Psoas muscle (tissue), 8 donors: ENCODE data around the gene MINDY4. TPM values are rescaled to one million over a fixed set of nuclear protein-coding genes. Genes with fewer than 3 reads are reported as not detected.

Experiments
- ATAC-seq, 4 donors: fragments of 200-7000 bp; cut with Tn5 transposase; one replicate each; pipeline ENCODE4 v1.9.1; 2020; ENCODE audit warnings: moderate library complexity in 3 of 4, mild to moderate bottlenecking in 2 of 4
- DNase-seq, 2 donors: peaks; one replicate each; pipeline ENCODE4 v3.0.0-alpha.2; 2020
- H3K27ac ChIP-seq: fragments of 200-600 bp; one replicate; pipeline ENCODE4 v1.8.0; 2022
- H3K27me3 ChIP-seq, 3 donors: fragments of 200-600 bp in 1 of 3; one replicate each; pipeline versions ENCODE4 v1.6.1 to v1.8.0; 2013 to 2022; ENCODE audit warnings: low read length in 2 of 3, mild to moderate bottlenecking in 2 of 3, moderate library complexity in 1 of 3; ENCODE audit not compliant: insufficient read depth in 3 of 3
- H3K36me3 ChIP-seq, 2 donors: fragments of 200-600 bp in 1 of 2; one replicate each; pipeline versions ENCODE4 v1.6.1 to v1.8.0; 2013 to 2022; ENCODE audit warnings: low read depth in 1 of 2, mild to moderate bottlenecking in 1 of 2, moderate library complexity in 1 of 2; ENCODE audit not compliant: insufficient read depth in 1 of 2
- H3K4me1 ChIP-seq: fragments of 200-600 bp; one replicate; pipeline ENCODE4 v1.8.0; 2022
- H3K4me3 ChIP-seq: fragments of 200-600 bp; one replicate; pipeline ENCODE4 v1.8.0; 2022; ENCODE audit warnings: mild to moderate bottlenecking
- H3K9me3 ChIP-seq: fragments of 200-600 bp; one replicate; pipeline ENCODE4 v1.8.0; 2022
- CTCF ChIP-seq: fragments of 200-600 bp; IDR thresholded peaks from one replicate; pipeline ENCODE4 v1.8.0; 2022; ENCODE audit warnings: antibody characterized with exemption
- WGBS, 3 donors: extraction: QIAGEN DNeasy Blood & Tissue Kit; methylation state at CpG; one replicate each; pipeline versions ENCODE4 v1.1.6 to v1.1.7; 2013; 5-methylcytosine and 5-hydroxymethylcytosine counted together
- intact Hi-C, 2 donors: fragments of 100-400 bp; cut with DNase I; formaldehyde crosslinking; loops; one replicate each; pipeline versions ENCODE4 v1.11.0 to v1.14.2; 2022
- polyA plus RNA-seq, 3 donors: library from polyadenylated mRNA; stranded (reverse); fragments of 200-250 nt; gene quantifications; one replicate each; pipeline ENCODE4 v1.2.3, GENCODE V29; 2013
- total RNA-seq, 4 donors: library from RNA; stranded (reverse); fragmentation: NEBNext Ultra II Directional in 2 of 4; extraction: Animal tissue kit (Norgen Biotek cat#: 25700) in 2 of 4; gene quantifications; one replicate each; pipeline versions ENCODE4 v1.2.1 to v1.2.4, GENCODE V29; 2021 to 2023
- donor health status: healthy with polysubstance abuse.
- donor health status: DM: no; HTN: no; CAD: no; lungs with moderate emphysema.
- donor health status: Bipolar disorder and iron deficiency.
- donor health status: healthy.
- donor health status: DM: yes; HTN: yes; CAD: no.
- donor health status: DM: no; HTN: no; CAD: no.
- donor health status: DM: no; HTN: no; CAD: no.
- donor health status: DM: yes; HTN: yes; CAD: no.

MINDY4 gene
- total and polyA plus RNA-seq, 7 donors: 0.86 to 3.5 (median 1.5) TPM

- Histone ChIP-seq H3K4me3 (no peak overlapping the region), H3K4me1 (no peaks in the 10 kb centered on the region), H3K27me3 (no peaks in the 10 kb centered on the region), H3K9me3 (no peaks in the 10 kb centered on the region), H3K27ac (no peak overlapping the region), H3K36me3 (no peaks in the 10 kb centered on the region)
- ATAC-seq: no peak
- intact Hi-C loops: no loop called here
- WGBS, 3 donors: 74 to 81% (median 80%) methylated on average over 6 of the region's 6 CpGs
- DNase-seq: no peak
- no peak for TF ChIP-seq CTCF
Observed at GRCh38 chr7:30824821-30825720, 53.9 kb downstream of the MINDY4 start.

GRCh38 chr7:30826181-30826580 is 55.0 kb downstream of the MINDY4 start:
- TF ChIP-seq CTCF: no peak
- WGBS, 3 donors: 72 to 80% (median 75%) methylated on average over 7 of the region's 7 CpGs
- Histone ChIP-seq H3K9me3 (no peaks in the 10 kb centered on the region), H3K4me3 (no peak overlapping the region), H3K4me1 (no peaks in the 10 kb centered on the region), H3K27me3 (no peaks in the 10 kb centered on the region), H3K36me3 (no peaks in the 10 kb centered on the region), H3K27ac (no peak overlapping the region)
- intact Hi-C loops: no loop called here
- ATAC-seq (no peak), DNase-seq (no peak)

GRCh38 chr7:30828591-30828990 is 57.4 kb downstream of the MINDY4 start:
- no peaks in the 10 kb centered on the region for H3K4me1 ChIP-seq
- DNase-seq: no peak
- no peak for TF ChIP-seq CTCF
- no peak overlapping the region for H3K4me3 ChIP-seq
- intact Hi-C loops: no loop called here
- WGBS, 3 donors: 93 to 96% (median 95%) methylated on average over 9 of the region's 9 CpGs
- no peak for ATAC-seq
- H3K36me3 ChIP-seq: no peaks in the 10 kb centered on the region
- H3K27me3 ChIP-seq: no peaks in the 10 kb centered on the region
- H3K27ac ChIP-seq: no peak overlapping the region
- H3K9me3 ChIP-seq: no peaks in the 10 kb centered on the region

- intact Hi-C loops: no loop called here
- H3K27me3 ChIP-seq: no peaks in the 10 kb centered on the region
- H3K36me3 ChIP-seq: no peaks in the 10 kb centered on the region
- no peak for ATAC-seq
- H3K4me3 ChIP-seq: no peak overlapping the region
- peaks cover 4% of the 10 kb centered on the region for H3K9me3 ChIP-seq
- H3K4me1 ChIP-seq: no peaks in the 10 kb centered on the region
- no peak for TF ChIP-seq CTCF
- no peak overlapping the region for H3K27ac ChIP-seq
- DNase-seq: no peak
- WGBS, 3 donors: 80 to 85% (median 82%) methylated on average over 2 of the region's 2 CpGs
Observed at GRCh38 chr7:30829471-30829870, 58.3 kb downstream of the MINDY4 start.
